T-helper 9 cell (primary cell): ENCODE data around the gene PNPLA2.

Experiments used
- DNase-seq: peaks from one replicate; pipeline ENCODE4 v3.0.0-alpha.2; 2020

Gene PNPLA2

GRCh38 chr11:799641-800316 is 18.9 kb upstream of the PNPLA2 start:
- no peak for DNase-seq

- DNase-seq, result no peak
These were observed 18.2 kb upstream of the PNPLA2 start for GRCh38 chr11:800473-800872.

- no peak for DNase-seq
These were observed 17.5 kb upstream of the PNPLA2 start for GRCh38 chr11:801097-801780.

GRCh38 chr11:802018-802617 is 16.6 kb upstream of the PNPLA2 start:
- DNase-seq, result no peak

- no peak for DNase-seq
These were observed 15.8 kb upstream of the PNPLA2 start for GRCh38 chr11:802693-803466.

- no peak for DNase-seq
These were observed 15.3 kb upstream of the PNPLA2 start for GRCh38 chr11:803467-803742.

GRCh38 chr11:803770-804598 is 14.7 kb upstream of the PNPLA2 start:
- DNase-seq, result no peak

GRCh38 chr11:804599-804964 is 14.1 kb upstream of the PNPLA2 start:
- DNase-seq, result no peak

GRCh38 chr11:808427-809286 is 10.1 kb upstream of the PNPLA2 start:
- no peak for DNase-seq

GRCh38 chr11:809287-810039 is 9.3 kb upstream of the PNPLA2 start, which contains the start of gene RPLP2:
RPLP2 (plus strand) TSS chr11:809967; CDS start chr11:810235, 268 bp downstream.
- peak; percentile 98 for DNase-seq

GRCh38 chr11:810040-810567 is 8.6 kb upstream of the PNPLA2 start:
- DNase-seq, result no peak

- no peak for DNase-seq
These were observed 7.1 kb upstream of the PNPLA2 start for GRCh38 chr11:811446-812245.

- DNase-seq, result no peak
These were observed 6.3 kb upstream of the PNPLA2 start for GRCh38 chr11:812390-812789.

GRCh38 chr11:813072-813455 is 5.7 kb upstream of the PNPLA2 start:
- DNase-seq, result no peak

GRCh38 chr11:813456-814096 is 5.1 kb upstream of the PNPLA2 start:
- no peak for DNase-seq

GRCh38 chr11:815675-816432 is 2.9 kb upstream of the PNPLA2 start:
- DNase-seq, result no peak

GRCh38 chr11:816433-816779 is 2.3 kb upstream of the PNPLA2 start:
- no peak for DNase-seq

GRCh38 chr11:819129-819931 is 616 bp downstream of the PNPLA2 start:
- peak; percentile 92 for DNase-seq
